Measurements from ENCODE around the gene LRMDA. TPM values are rescaled to one million over a fixed set of nuclear protein-coding genes. Genes with fewer than 3 reads are reported as not detected.

The LRMDA gene
- total RNA-seq, 1 donor from 2014 or later = 5.2 TPM

DNA sequence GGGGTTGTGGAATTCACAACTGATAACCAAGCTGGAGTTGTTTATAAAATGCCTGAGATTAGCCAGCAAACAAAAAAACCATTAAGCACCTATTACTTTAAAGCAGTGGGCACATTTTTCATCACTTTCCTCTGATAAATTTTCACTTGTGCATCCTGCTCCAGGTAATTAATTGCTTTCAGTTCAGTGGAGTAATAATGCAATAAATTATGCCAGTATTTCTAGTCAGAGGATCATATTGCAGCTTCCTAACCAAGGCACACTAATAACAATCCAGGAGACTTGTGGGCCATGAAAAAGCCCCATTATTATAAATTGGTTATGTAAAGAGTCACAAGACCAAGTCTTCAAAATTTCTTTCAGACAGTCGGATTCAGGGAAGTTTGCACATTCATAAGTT is 193.2 kb downstream of the LRMDA start:
- H3K9me3 Mint-ChIP-seq = no peaks in the 10 kb centered on the region
- Histone ChIP-seq H3K4me1 (peaks cover 14% of the 10 kb centered on the region), H3K27ac (no peak overlapping the region), H2AFZ (replicated peaks) (no peak overlapping the region), H3F3A (ENCODE audit: low read depth) (peaks cover 6% of the 10 kb centered on the region), H3K36me3 (no peaks in the 10 kb centered on the region), H3K4me2 (no peak overlapping the region), H3K9me3 (ENCODE audit: low read depth) (no peaks in the 10 kb centered on the region), H3K79me2 (ENCODE audit: low read depth) (no peaks in the 10 kb centered on the region), H3K9ac (no peak overlapping the region), H3K27me3 (no peaks in the 10 kb centered on the region), H3K4me3 (no peak overlapping the region), H4K20me1 (ENCODE audit: low read depth) (no peaks in the 10 kb centered on the region)
- H3K4me3 Mint-ChIP-seq = no peak overlapping the region
- H3K4me1 Mint-ChIP-seq = peaks cover 11% of the 10 kb centered on the region
- H3K36me3 Mint-ChIP-seq = no peaks in the 10 kb centered on the region
- H3K27me3 Mint-ChIP-seq (ENCODE audit: insufficient read depth, low read depth) = peaks cover 2% of the 10 kb centered on the region
- DNase-seq (ENCODE audit: low spot score) = no peak
- no peak for TF ChIP-seq EZH2 (IDR thresholded peaks at IDR 0.05)
- TF ChIP-seq, protein P1, sequence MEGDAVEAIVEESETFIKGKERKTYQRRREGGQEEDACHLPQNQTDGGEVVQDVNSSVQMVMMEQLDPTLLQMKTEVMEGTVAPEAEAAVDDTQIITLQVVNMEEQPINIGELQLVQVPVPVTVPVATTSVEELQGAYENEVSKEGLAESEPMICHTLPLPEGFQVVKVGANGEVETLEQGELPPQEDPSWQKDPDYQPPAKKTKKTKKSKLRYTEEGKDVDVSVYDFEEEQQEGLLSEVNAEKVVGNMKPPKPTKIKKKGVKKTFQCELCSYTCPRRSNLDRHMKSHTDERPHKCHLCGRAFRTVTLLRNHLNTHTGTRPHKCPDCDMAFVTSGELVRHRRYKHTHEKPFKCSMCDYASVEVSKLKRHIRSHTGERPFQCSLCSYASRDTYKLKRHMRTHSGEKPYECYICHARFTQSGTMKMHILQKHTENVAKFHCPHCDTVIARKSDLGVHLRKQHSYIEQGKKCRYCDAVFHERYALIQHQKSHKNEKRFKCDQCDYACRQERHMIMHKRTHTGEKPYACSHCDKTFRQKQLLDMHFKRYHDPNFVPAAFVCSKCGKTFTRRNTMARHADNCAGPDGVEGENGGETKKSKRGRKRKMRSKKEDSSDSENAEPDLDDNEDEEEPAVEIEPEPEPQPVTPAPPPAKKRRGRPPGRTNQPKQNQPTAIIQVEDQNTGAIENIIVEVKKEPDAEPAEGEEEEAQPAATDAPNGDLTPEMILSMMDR (IDR thresholded peaks at IDR 0.05) = no peak
- no peak for TF ChIP-seq EZH2phosphoT487 (IDR thresholded peaks at IDR 0.05)
- no peak overlapping the region for H3K27ac Mint-ChIP-seq

- H3K4me1 Mint-ChIP-seq = peaks cover 2% of the 10 kb centered on the region
- TF ChIP-seq, protein P1 (IDR thresholded peaks at IDR 0.05) = no peak
- TF ChIP-seq EZH2 (IDR thresholded peaks at IDR 0.05) = no peak
- no peak for TF ChIP-seq EZH2phosphoT487 (IDR thresholded peaks at IDR 0.05)
- H3K27ac ChIP-seq = no peak overlapping the region
- no peak overlapping the region for H3K4me2 ChIP-seq
- no peak overlapping the region for H3K27ac Mint-ChIP-seq
- no peaks in the 10 kb centered on the region for H3K27me3 ChIP-seq
- H3K4me3 Mint-ChIP-seq = no peak overlapping the region
- H3K9me3 ChIP-seq (ENCODE audit: low read depth) = no peaks in the 10 kb centered on the region
- H3K9ac ChIP-seq = no peak overlapping the region
- peaks cover 9% of the 10 kb centered on the region for H3K4me1 ChIP-seq
- no peak for DNase-seq (ENCODE audit: low spot score)
- no peaks in the 10 kb centered on the region for H3K36me3 ChIP-seq
- H3K79me2 ChIP-seq (ENCODE audit: low read depth) = no peaks in the 10 kb centered on the region
- H3K36me3 Mint-ChIP-seq = no peaks in the 10 kb centered on the region
- no peak overlapping the region for H3K4me3 ChIP-seq
- no peak overlapping the region for H2AFZ ChIP-seq (replicated peaks)
- H3K27me3 Mint-ChIP-seq (ENCODE audit: insufficient read depth, low read depth) = peaks cover 2% of the 10 kb centered on the region
- no peaks in the 10 kb centered on the region for H3F3A ChIP-seq (ENCODE audit: low read depth)
- no peaks in the 10 kb centered on the region for H4K20me1 ChIP-seq (ENCODE audit: low read depth)
- H3K9me3 Mint-ChIP-seq = no peaks in the 10 kb centered on the region
These were observed 199.3 kb downstream of the LRMDA start for GRCh38 chr10:75630746-75631145.

- no peak overlapping the region for H2AFZ ChIP-seq (replicated peaks)
- Mint-ChIP-seq H3K27me3 (ENCODE audit: insufficient read depth, low read depth) (peaks cover 2% of the 10 kb centered on the region), H3K36me3 (no peaks in the 10 kb centered on the region), H3K4me1 (peaks cover 2% of the 10 kb centered on the region), H3K9me3 (no peaks in the 10 kb centered on the region), H3K4me3 (no peak overlapping the region), H3K27ac (no peak overlapping the region)
- no peaks in the 10 kb centered on the region for H3K79me2 ChIP-seq (ENCODE audit: low read depth)
- H3K4me2 ChIP-seq = no peak overlapping the region
- no peak overlapping the region for H3K4me3 ChIP-seq
- H3K9ac ChIP-seq = no peak overlapping the region
- no peaks in the 10 kb centered on the region for H3K9me3 ChIP-seq (ENCODE audit: low read depth)
- no peak for DNase-seq (ENCODE audit: low spot score)
- no peaks in the 10 kb centered on the region for H3F3A ChIP-seq (ENCODE audit: low read depth)
- no peaks in the 10 kb centered on the region for H3K27me3 ChIP-seq
- no peak overlapping the region for H3K27ac ChIP-seq
- no peaks in the 10 kb centered on the region for H4K20me1 ChIP-seq (ENCODE audit: low read depth)
- H3K36me3 ChIP-seq = no peaks in the 10 kb centered on the region
- TF ChIP-seq EZH2 (IDR thresholded peaks at IDR 0.05) (no peak), EZH2phosphoT487 (IDR thresholded peaks at IDR 0.05) (no peak)
- TF ChIP-seq, protein P1 (IDR thresholded peaks at IDR 0.05) = no peak
- H3K4me1 ChIP-seq = peaks cover 9% of the 10 kb centered on the region
These were observed 201.5 kb downstream of the LRMDA start for GRCh38 chr10:75632805-75633462.

Measured in neural progenitor cell (in vitro differentiated cells).